KG1 (cell line): ENCODE measurements around the gene BTF3.
"Not testable (repeated sequence)": the region's sequence is repeated elsewhere in the genome, so short reads cannot be mapped to it uniquely, and the experiment has no call there.

ENCODE experiments used
- DNase-seq: peaks from one replicate; lab custom pipeline; 2025; lab: John Stamatoyannopoulos, UW

The BTF3 gene

GRCh38 chr5:73486119-73486899 is 11.9 kb upstream of the BTF3 start:
- DNase-seq: no peak

- DNase-seq: not testable (repeated sequence)
These were observed 11.0 kb upstream of the BTF3 start for GRCh38 chr5:73487257-73487656.

- no peak for DNase-seq
These were observed 10.4 kb upstream of the BTF3 start for GRCh38 chr5:73487815-73488214.

- DNase-seq: no peak
These were observed 9.4 kb upstream of the BTF3 start for GRCh38 chr5:73488806-73489205.

- no peak for DNase-seq
These were observed 8.2 kb upstream of the BTF3 start for GRCh38 chr5:73490088-73490487.

- no peak for DNase-seq
These were observed 7.1 kb upstream of the BTF3 start for GRCh38 chr5:73491155-73491554.

- no peak for DNase-seq
These were observed 4.8 kb upstream of the BTF3 start for GRCh38 chr5:73493421-73493820.

- no peak for DNase-seq
These were observed 3.5 kb upstream of the BTF3 start for GRCh38 chr5:73494721-73495120.

GRCh38 chr5:73495772-73496335 is 2.4 kb upstream of the BTF3 start:
- DNase-seq: no peak

GRCh38 chr5:73496984-73497457 is 1.2 kb upstream of the BTF3 start:
- DNase-seq: peak; percentile 50

GRCh38 chr5:73497497-73498056 is 665 bp upstream of the BTF3 start:
- DNase-seq: no peak

GRCh38 chr5:73499187-73499586 is 945 bp downstream of the BTF3 start:
- no peak for DNase-seq

GRCh38 chr5:73499756-73500155 is 1.5 kb downstream of the BTF3 start:
- DNase-seq: no peak

- DNase-seq: no peak
These were observed 3.2 kb downstream of the BTF3 start for GRCh38 chr5:73501406-73501805.

GRCh38 chr5:73506459-73506955 is 8.3 kb downstream of the BTF3 start:
- DNase-seq: no peak

GRCh38 chr5:73507062-73507461 is 8.8 kb downstream of the BTF3 start:
- DNase-seq: no peak

GRCh38 chr5:73508521-73508920 is 10.3 kb downstream of the BTF3 start:
- DNase-seq: not testable (repeated sequence)

GRCh38 chr5:73513996-73514395 is 15.8 kb downstream of the BTF3 start:
- DNase-seq: no peak

GRCh38 chr5:73514418-73514817 is 16.2 kb downstream of the BTF3 start:
- no peak for DNase-seq

- no peak for DNase-seq
These were observed 17.0 kb downstream of the BTF3 start for GRCh38 chr5:73515232-73515631.

- peak; percentile 66 for DNase-seq
These were observed 21.5 kb downstream of the BTF3 start for GRCh38 chr5:73519531-73520283.

GRCh38 chr5:73522989-73523388 is 24.7 kb downstream of the BTF3 start:
- DNase-seq: no peak
